Stimulated activated naive CD8-positive, alpha-beta T cell treated with anti-CD3 and anti-CD28 coated beads, Interleukin-15, Interleukin-2, amounts not matched to agents 100 ng/mL and 50 ng/mL, for 24 hours (primary cell): ENCODE measurements around the gene EYA2.
"Not testable (repeated sequence)": the region's sequence is repeated elsewhere in the genome, so short reads cannot be mapped to it uniquely, and the experiment has no call there.

Source experiments
- H3K27ac Mint-ChIP-seq: one replicate; pipeline ENCODE4 v1.8.0; 2021; ENCODE audit warnings: mild to moderate bottlenecking, mixed read lengths
- H3K27me3 Mint-ChIP-seq: one replicate; pipeline ENCODE4 v1.8.0; 2021; ENCODE audit warnings: mixed read lengths
- H3K36me3 Mint-ChIP-seq: one replicate; pipeline ENCODE4 v1.8.0; 2021; ENCODE audit warnings: low read depth, mixed read lengths
- H3K4me1 Mint-ChIP-seq: one replicate; pipeline ENCODE4 v1.8.0; 2021; ENCODE audit warnings: low read depth, mixed read lengths
- H3K4me3 Mint-ChIP-seq: one replicate; pipeline ENCODE4 v1.8.0; 2021; ENCODE audit warnings: mild to moderate bottlenecking, mixed read lengths
- H3K9me3 Mint-ChIP-seq: one replicate; pipeline ENCODE4 v1.8.0; 2021; ENCODE audit warnings: mixed read lengths

The EYA2 gene

GRCh38 chr20:46905364-46906125, 10.9 kb downstream of the EYA2 start:
- Mint-ChIP-seq H3K4me3 (no peak overlapping the region), H3K9me3 (no peaks in the 10 kb centered on the region), H3K27ac (no peak overlapping the region)

DNA sequence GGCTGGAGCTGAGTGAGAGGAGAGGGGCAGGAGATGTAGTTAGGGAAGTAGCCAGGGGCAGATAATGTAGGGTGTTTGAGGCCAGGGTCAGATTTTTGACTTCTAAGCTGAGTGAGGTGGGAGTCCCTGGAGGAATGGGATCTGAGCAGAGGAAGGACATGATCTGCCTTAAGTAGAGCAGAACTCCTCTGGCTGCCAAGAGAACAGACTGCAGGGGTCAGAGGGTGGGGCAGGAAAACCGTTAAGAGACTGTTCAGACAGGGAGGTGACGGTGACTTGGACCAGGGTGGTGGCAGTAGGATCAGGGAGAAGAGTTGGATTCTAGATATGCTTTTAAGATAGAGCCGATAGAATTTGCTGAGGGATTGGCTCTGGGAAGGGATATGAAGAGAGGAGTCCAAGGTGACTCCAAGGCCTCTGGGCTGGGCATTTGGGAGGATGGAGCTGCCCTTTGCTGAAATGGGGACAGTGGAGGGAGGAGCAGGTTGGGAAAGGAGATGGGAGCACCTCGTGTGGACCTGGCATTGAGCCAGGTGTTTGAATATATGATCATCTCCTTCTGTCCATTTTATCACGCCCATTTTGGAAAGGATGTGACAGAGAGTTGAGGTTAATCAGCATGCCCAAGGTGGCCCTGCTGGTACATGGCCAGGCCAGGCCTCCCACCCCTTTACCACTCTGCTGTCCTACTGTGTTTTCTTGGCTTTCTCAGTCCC, 18.8 kb downstream of the EYA2 start:
- H3K4me3 Mint-ChIP-seq = no peak overlapping the region
- no peaks in the 10 kb centered on the region for H3K36me3 Mint-ChIP-seq

More at GRCh38 chr20:46905364-46906125, 10.9 kb downstream of the EYA2 start:
- H3K36me3 Mint-ChIP-seq = no peaks in the 10 kb centered on the region
- no peaks in the 10 kb centered on the region for H3K4me1 Mint-ChIP-seq
- H3K27me3 Mint-ChIP-seq = peaks cover 4% of the 10 kb centered on the region

DNA sequence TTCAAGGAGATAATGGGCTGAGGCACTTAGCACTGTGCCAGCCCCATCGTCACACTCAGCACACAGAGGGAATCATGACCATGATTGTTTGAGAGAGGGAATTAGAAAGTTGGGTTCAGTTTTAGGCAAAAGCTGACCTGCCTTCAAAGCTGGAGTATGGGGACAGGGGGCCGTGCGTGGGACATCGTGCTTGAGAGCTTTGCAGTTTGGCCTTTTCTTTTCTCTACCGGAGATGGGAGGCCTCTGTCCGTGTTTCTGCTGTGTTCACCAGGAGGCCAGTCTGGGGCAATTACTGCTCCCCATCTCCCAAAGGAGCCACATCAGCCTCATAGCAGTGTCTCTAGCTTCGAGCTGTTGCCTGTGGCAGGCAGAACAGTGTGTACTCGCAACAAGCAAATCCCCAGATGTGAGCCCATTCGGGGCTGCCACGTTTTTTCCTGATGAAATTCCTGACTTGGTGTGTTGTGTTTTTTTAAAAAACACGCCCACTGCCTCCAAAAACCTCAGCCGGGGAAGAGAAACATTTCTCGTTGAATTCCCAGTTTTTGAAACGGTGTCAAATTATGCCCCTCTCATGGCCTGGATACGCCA, 20.2 kb downstream of the EYA2 start:
- H3K4me3 Mint-ChIP-seq = no peak overlapping the region
- H3K27ac Mint-ChIP-seq = no peak overlapping the region
- no peaks in the 10 kb centered on the region for H3K27me3 Mint-ChIP-seq
- peaks cover 3% of the 10 kb centered on the region for H3K9me3 Mint-ChIP-seq
- no peaks in the 10 kb centered on the region for H3K36me3 Mint-ChIP-seq
- H3K4me1 Mint-ChIP-seq = no peaks in the 10 kb centered on the region

More for the DNA sequence above, 18.8 kb downstream of the EYA2 start:
- peaks cover 3% of the 10 kb centered on the region for H3K9me3 Mint-ChIP-seq
- no peaks in the 10 kb centered on the region for H3K4me1 Mint-ChIP-seq
- no peak overlapping the region for H3K27ac Mint-ChIP-seq
- H3K27me3 Mint-ChIP-seq = peaks cover 4% of the 10 kb centered on the region

DNA sequence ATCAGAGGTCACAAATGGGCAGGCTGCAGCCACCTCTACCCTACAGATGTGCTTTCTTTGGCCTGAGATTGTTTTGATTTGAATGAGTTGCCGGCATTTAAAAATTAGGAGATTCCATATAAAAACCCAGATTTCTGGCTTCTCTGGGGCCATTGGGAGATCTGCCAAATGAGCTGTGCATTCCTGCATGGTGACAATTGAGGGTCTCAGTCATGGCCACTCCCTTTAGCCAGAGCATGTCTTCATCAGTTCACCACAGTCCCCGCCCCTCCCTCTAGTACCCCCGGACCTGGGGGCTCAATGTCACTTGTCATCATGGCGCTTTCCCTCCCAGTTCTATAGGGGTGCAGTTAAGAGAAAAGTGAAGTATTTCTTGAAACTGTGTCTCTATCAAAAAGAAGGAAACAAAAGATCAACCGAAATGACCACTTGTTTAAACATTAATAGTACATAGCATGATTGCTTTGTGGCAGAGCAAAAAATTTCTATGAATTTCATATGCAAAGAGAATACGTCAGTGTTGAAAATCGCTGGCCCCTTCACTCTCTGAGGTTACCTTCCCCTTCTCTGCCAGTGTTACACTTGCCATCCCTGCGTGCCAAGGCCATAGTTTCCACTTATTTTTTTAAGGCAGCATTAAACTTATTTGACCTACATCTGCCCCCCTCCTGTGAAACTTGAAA, 21.1 kb downstream of the EYA2 start:
- peaks cover 3% of the 10 kb centered on the region for H3K9me3 Mint-ChIP-seq
- H3K36me3 Mint-ChIP-seq = no peaks in the 10 kb centered on the region
- H3K4me3 Mint-ChIP-seq = no peak overlapping the region
- no peaks in the 10 kb centered on the region for H3K4me1 Mint-ChIP-seq
- no peaks in the 10 kb centered on the region for H3K27me3 Mint-ChIP-seq
- no peak overlapping the region for H3K27ac Mint-ChIP-seq

DNA sequence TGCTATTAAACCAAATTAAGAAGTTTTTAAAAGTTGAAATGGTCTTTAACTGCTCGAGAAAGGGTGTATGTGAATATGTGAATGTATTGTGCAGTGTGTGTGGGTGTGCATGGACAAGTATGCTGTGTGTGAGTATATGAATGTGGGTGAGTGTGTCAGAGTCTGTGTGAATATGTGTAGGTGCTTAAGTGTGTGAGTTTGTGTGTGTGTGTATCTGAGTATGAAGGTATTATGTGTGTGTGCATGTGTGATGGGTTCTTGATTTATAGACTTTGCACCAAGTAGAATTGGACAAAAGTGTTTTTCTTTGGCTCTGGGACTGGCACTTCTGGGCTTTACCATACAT, 21.6 kb downstream of the EYA2 start:
- H3K27me3 Mint-ChIP-seq = peaks cover under 1% of the 10 kb centered on the region
- H3K27ac Mint-ChIP-seq = no peak overlapping the region
- no peaks in the 10 kb centered on the region for H3K36me3 Mint-ChIP-seq
- H3K4me1 Mint-ChIP-seq = no peaks in the 10 kb centered on the region
- H3K9me3 Mint-ChIP-seq = peaks cover 3% of the 10 kb centered on the region
- H3K4me3 Mint-ChIP-seq = no peak overlapping the region

DNA sequence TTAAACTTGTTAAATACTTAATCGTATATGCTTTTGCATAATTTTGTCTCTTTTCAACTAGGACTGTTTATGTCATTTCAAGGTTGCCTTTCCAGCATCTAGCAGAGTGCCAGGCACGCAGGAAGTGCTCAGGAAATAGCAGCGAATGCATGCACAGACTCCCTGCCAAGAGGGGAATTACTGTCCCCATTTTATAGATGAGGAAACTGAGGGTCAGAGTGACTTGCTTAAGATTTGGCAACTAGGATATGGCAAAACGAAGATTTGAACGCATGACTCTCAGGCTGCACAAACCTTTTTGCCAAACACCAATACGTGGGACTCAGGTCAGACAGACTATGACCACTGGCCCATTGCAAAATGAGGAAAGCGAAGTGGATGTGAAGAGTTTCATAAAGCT, 22.5 kb downstream of the EYA2 start:
- Mint-ChIP-seq H3K4me1 (no peaks in the 10 kb centered on the region), H3K36me3 (no peaks in the 10 kb centered on the region), H3K27ac (no peak overlapping the region), H3K9me3 (peaks cover 3% of the 10 kb centered on the region), H3K4me3 (no peak overlapping the region), H3K27me3 (peaks cover 3% of the 10 kb centered on the region)

GRCh38 chr20:46920114-46920513, 25.5 kb downstream of the EYA2 start:
- Mint-ChIP-seq H3K27me3 (peaks cover 7% of the 10 kb centered on the region), H3K4me1 (no peaks in the 10 kb centered on the region), H3K36me3 (no peaks in the 10 kb centered on the region), H3K4me3 (no peak overlapping the region), H3K27ac (no peak overlapping the region), H3K9me3 (no peaks in the 10 kb centered on the region)

DNA sequence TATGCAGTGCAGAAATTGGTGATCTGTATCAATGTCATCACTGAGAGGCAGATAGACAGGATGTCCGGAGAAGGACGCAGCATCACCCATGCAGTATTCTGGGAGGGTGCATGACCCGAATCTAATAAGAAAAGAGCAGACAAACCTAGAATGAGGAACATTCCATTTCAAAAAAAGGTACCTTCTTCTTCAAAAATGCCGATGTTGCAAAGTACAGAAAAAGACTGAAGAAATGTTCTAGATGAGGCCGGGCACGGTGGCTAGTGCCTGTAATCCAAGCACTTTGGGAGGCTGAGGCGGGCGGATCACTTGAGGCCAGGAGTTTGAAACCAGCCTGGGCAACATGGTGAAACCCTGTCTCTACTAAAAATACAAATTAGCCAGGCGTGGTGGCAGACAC, 28.2 kb downstream of the EYA2 start:
- H3K27ac Mint-ChIP-seq, H3K4me3 Mint-ChIP-seq, H3K4me1 Mint-ChIP-seq, H3K36me3 Mint-ChIP-seq, H3K9me3 Mint-ChIP-seq: not testable (repeated sequence)
- peaks cover 12% of the 10 kb centered on the region for H3K27me3 Mint-ChIP-seq

DNA sequence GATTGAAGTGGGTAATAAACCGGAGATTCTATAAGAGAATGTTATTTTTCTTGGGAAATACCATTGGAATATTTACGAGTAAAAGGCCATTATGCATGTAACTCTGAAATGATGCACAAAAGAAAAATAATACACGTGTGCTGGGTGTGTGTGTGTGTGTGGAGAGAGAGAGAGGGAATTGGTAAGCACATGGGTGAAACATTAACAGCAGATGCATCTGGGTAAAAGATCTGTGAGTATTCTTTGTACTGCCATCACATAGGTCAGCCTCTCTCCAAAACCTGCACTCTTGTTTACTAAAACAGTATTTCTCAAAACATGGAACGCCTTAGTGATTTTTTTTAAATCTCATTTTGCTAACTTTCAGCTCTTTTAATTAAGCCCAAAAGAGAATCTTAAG, 28.9 kb downstream of the EYA2 start:
- peaks cover 12% of the 10 kb centered on the region for H3K27me3 Mint-ChIP-seq
- no peaks in the 10 kb centered on the region for H3K36me3 Mint-ChIP-seq
- no peak overlapping the region for H3K4me3 Mint-ChIP-seq
- no peak overlapping the region for H3K27ac Mint-ChIP-seq
- peaks cover 4% of the 10 kb centered on the region for H3K9me3 Mint-ChIP-seq
- no peaks in the 10 kb centered on the region for H3K4me1 Mint-ChIP-seq

GRCh38 chr20:46928580-46929132, 34.0 kb downstream of the EYA2 start:
- Mint-ChIP-seq H3K27me3 (peaks cover 15% of the 10 kb centered on the region), H3K27ac (no peak overlapping the region), H3K4me3 (no peak overlapping the region)

GRCh38 chr20:46929902-46930301, 35.3 kb downstream of the EYA2 start:
- H3K9me3 Mint-ChIP-seq = peaks cover 4% of the 10 kb centered on the region
- H3K4me1 Mint-ChIP-seq = no peaks in the 10 kb centered on the region
- no peak overlapping the region for H3K4me3 Mint-ChIP-seq
- no peaks in the 10 kb centered on the region for H3K36me3 Mint-ChIP-seq
- H3K27ac Mint-ChIP-seq = no peak overlapping the region
- H3K27me3 Mint-ChIP-seq = peaks cover 14% of the 10 kb centered on the region

More at GRCh38 chr20:46928580-46929132, 34.0 kb downstream of the EYA2 start:
- Mint-ChIP-seq H3K36me3 (no peaks in the 10 kb centered on the region), H3K9me3 (peaks cover 4% of the 10 kb centered on the region), H3K4me1 (no peaks in the 10 kb centered on the region)

- no peak overlapping the region for H3K4me3 Mint-ChIP-seq
- H3K36me3 Mint-ChIP-seq = no peaks in the 10 kb centered on the region
- H3K27me3 Mint-ChIP-seq = peaks cover 12% of the 10 kb centered on the region
- H3K9me3 Mint-ChIP-seq = peaks cover 4% of the 10 kb centered on the region
- no peak overlapping the region for H3K27ac Mint-ChIP-seq
- H3K4me1 Mint-ChIP-seq = no peaks in the 10 kb centered on the region
These were observed 36.1 kb downstream of the EYA2 start for GRCh38 chr20:46930640-46931339.

DNA sequence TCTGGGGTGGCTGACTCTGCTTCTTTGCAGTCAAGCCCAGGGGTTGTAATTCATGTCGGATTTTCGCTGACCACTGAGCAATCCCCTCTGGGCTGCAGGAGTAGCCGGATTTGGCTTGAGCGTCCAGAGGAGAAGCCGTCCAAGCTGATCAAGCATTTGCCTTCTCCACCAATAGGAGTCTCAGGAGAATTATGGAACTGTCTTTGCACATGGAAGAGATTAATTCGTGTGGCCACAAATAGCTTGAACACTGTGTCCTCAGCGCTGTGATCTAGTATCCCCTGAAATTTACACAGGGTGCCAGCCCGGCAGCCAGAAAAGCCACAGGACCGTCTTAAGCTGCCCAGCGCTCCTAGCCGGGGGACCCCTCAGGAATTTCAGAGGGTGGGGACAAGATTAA, 37.1 kb downstream of the EYA2 start:
- H3K36me3 Mint-ChIP-seq = no peaks in the 10 kb centered on the region
- peaks cover 4% of the 10 kb centered on the region for H3K9me3 Mint-ChIP-seq
- H3K4me1 Mint-ChIP-seq = no peaks in the 10 kb centered on the region
- no peak overlapping the region for H3K27ac Mint-ChIP-seq
- H3K27me3 Mint-ChIP-seq = peaks cover 12% of the 10 kb centered on the region
- H3K4me3 Mint-ChIP-seq = no peak overlapping the region

GRCh38 chr20:46932439-46932838, 37.8 kb downstream of the EYA2 start:
- not testable (repeated sequence) for H3K9me3 Mint-ChIP-seq, H3K27ac Mint-ChIP-seq, H3K4me1 Mint-ChIP-seq, H3K36me3 Mint-ChIP-seq, H3K4me3 Mint-ChIP-seq
- H3K27me3 Mint-ChIP-seq = peaks cover 12% of the 10 kb centered on the region
